ENCODE results near the gene PTPRT.

Gene PTPRT

GRCh38 chr20:42364446-42364845 lies 825.3 kb downstream of the PTPRT start:
- no peak for TF ChIP-seq CTCF (IDR thresholded peaks at IDR 0.05; ENCODE audit: extremely low read depth, insufficient read depth, missing control alignments)
- no peak for DNase-seq (ENCODE audit: low spot score)
- in situ Hi-C loops (cut with MboI; ENCODE audit: low pct_unique_long_range_greater_than_20kb, low sequenced_read_pairs, unreplicated experiment): no loop called here

GRCh38 chr20:42361402-42361970 lies 828.2 kb downstream of the PTPRT start:
- in situ Hi-C loops (cut with MboI; ENCODE audit: low pct_unique_long_range_greater_than_20kb, low sequenced_read_pairs, unreplicated experiment): no loop called here
- TF ChIP-seq CTCF (IDR thresholded peaks at IDR 0.05; ENCODE audit: extremely low read depth, insufficient read depth, missing control alignments): no peak
- no peak for DNase-seq (ENCODE audit: low spot score)

- in situ Hi-C loops (cut with MboI; ENCODE audit: low pct_unique_long_range_greater_than_20kb, low sequenced_read_pairs, unreplicated experiment): no loop called here
- no peak for DNase-seq (ENCODE audit: low spot score)
- TF ChIP-seq CTCF (IDR thresholded peaks at IDR 0.05; ENCODE audit: extremely low read depth, insufficient read depth, missing control alignments): no peak
These were observed 829.1 kb downstream of the PTPRT start for GRCh38 chr20:42360621-42361020.

- in situ Hi-C loops (cut with MboI; ENCODE audit: low pct_unique_long_range_greater_than_20kb, low sequenced_read_pairs, unreplicated experiment): no loop called here
- no peak for TF ChIP-seq CTCF (IDR thresholded peaks at IDR 0.05; ENCODE audit: extremely low read depth, insufficient read depth, missing control alignments)
These were observed 830.1 kb downstream of the PTPRT start for GRCh38 chr20:42359617-42360016.

GRCh38 chr20:42352096-42352495 lies 837.6 kb downstream of the PTPRT start:
- in situ Hi-C loops (cut with MboI; ENCODE audit: low pct_unique_long_range_greater_than_20kb, low sequenced_read_pairs, unreplicated experiment): no loop called here
- TF ChIP-seq CTCF (IDR thresholded peaks at IDR 0.05; ENCODE audit: extremely low read depth, insufficient read depth, missing control alignments): no peak
- DNase-seq (ENCODE audit: low spot score): no peak

More at GRCh38 chr20:42359617-42360016, 830.1 kb downstream of the PTPRT start:
- DNase-seq (ENCODE audit: low spot score): no peak

GRCh38 chr20:42350521-42350920 lies 839.2 kb downstream of the PTPRT start:
- no peak for TF ChIP-seq CTCF (IDR thresholded peaks at IDR 0.05; ENCODE audit: extremely low read depth, insufficient read depth, missing control alignments)
- DNase-seq (ENCODE audit: low spot score): no peak
- in situ Hi-C loops (cut with MboI; ENCODE audit: low pct_unique_long_range_greater_than_20kb, low sequenced_read_pairs, unreplicated experiment): no loop called here

All from GM13977 (cell line).